HAP-1 (cell line): ENCODE data around the gene DNAJC22.
A peak's percentile ranks its signal among the peaks of the same experiment; 100 is the strongest.
"Not testable (repeated sequence)": the region's sequence is repeated elsewhere in the genome, so short reads cannot be mapped to it uniquely, and the experiment has no call there.

ENCODE experiments used
- DNase-seq, 2 experiments: peaks; one replicate each; pipeline ENCODE4 v3.0.0-alpha.2; 2016 to 2020; ENCODE audit warnings: low spot score in 2 of 2
- H3K27me3 ChIP-seq: fragments of 250-450 bp; sonication (Bioruptor Pico); 2 replicates; pipeline ENCODE4 v1.5.1; 2020; ENCODE audit warnings: low read depth, mild to moderate bottlenecking, moderate library complexity
- H3K36me3 ChIP-seq: fragments of 250-450 bp; sonication (Bioruptor Pico); replicated peaks from 2 replicates; pipeline ENCODE4 v1.5.1; 2020; ENCODE audit warnings: mild to moderate bottlenecking
- H3K4me1 ChIP-seq: fragments of 250-450 bp; sonication (Bioruptor Pico); 2 replicates; pipeline ENCODE4 v1.5.1; 2020; ENCODE audit warnings: mild to moderate bottlenecking
- H3K4me3 ChIP-seq: fragments of 250-450 bp; sonication (Bioruptor Pico); 2 replicates; pipeline ENCODE4 v1.5.1; 2020; ENCODE audit warnings: mild to moderate bottlenecking, moderate library complexity
- H3K9me3 ChIP-seq: fragments of 250-450 bp; sonication (Bioruptor Pico); 2 replicates; pipeline ENCODE4 v1.5.1; 2020; ENCODE audit warnings: mild to moderate bottlenecking, moderate library complexity
- in situ Hi-C: fragments of 300-500 bp; cut with MboI; formaldehyde crosslinking; loops from 3 replicates; pipeline ENCODE4 v1.14.3; 2020; ENCODE audit warnings: low sequenced_read_pairs, inconsistent platforms, mixed read lengths

The DNAJC22 gene

DNA sequence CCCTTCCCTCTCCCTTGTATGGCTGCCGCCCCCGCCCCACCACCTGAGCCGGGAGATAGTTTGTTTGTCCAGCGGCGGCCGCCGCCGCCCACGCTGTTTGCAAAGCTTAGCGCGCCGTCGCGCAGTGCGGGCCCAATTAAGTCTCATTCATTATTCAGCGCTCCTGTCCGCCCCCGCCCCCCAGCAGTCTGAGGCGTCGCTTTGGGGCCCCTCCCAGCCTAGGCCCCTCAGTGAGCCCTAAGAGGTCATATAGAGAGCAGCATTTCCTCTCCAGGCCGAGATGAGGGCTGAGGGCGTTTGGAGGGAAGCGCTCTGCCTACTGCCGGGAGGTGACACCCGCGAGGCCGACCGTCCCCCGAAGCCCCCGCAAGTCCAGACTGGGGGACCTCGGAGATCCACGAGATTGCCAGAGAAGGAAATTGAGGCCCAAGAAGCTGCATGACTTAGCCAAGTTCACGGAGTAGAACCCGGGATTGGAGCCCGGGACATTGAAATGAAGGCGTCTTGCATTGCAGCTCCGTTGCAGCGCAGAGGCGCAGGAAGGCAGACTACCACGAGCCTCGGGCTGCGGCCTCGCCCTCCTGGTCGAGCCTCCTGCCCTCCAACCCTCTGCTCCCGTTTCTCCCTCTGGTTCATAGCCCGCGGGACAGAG, at the start of gene DNAJC22:
Gene DNAJC22 (plus strand): TSS at position 230 of the 652 bp plus-strand sequence. CDS start 1,985 bp downstream, outside the sequence.
- no peaks in the 10 kb centered on the region for H3K9me3 ChIP-seq
- in situ Hi-C loops, result no loop called here
- H3K4me3 ChIP-seq, result peak within 1 kb of the TSS; percentile 16
- H3K36me3 ChIP-seq, result no peaks in the 10 kb centered on the region
- H3K27me3 ChIP-seq, result no peaks in the 10 kb centered on the region
- H3K4me1 ChIP-seq, result peaks cover 20% of the 10 kb centered on the region
- DNase-seq, result peak in 1 of 2 experiments; percentile 37

DNA sequence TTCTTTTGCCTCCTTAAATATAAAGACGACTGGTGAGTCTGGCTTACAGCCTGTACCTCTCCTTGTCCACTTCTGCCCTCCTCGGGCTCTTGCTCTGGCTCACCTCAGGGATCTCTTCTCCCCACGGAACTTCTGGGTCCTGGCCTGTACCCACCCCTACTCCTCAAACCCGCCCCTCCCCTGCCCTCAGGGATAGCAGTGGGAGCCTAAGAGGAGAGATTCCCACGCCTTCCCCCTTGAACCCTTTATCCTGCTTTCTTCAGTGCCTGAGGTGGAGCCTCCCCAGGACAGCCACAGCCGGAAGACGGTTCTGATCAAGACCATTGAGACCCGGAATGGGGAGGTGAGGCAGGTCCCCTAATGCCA, 49.0 kb upstream of the DNAJC22 start:
- no peaks in the 10 kb centered on the region; the same call in 1 of the 2 replicates for H3K9me3 ChIP-seq
- no peaks in the 10 kb centered on the region for H3K36me3 ChIP-seq
- H3K27me3 ChIP-seq, result no peaks in the 10 kb centered on the region
- DNase-seq, result no peak
- in situ Hi-C loops, result no loop called here
- peak overlapping the region; percentile 40 for H3K4me3 ChIP-seq
- peaks cover 17% of the 10 kb centered on the region for H3K4me1 ChIP-seq

DNA sequence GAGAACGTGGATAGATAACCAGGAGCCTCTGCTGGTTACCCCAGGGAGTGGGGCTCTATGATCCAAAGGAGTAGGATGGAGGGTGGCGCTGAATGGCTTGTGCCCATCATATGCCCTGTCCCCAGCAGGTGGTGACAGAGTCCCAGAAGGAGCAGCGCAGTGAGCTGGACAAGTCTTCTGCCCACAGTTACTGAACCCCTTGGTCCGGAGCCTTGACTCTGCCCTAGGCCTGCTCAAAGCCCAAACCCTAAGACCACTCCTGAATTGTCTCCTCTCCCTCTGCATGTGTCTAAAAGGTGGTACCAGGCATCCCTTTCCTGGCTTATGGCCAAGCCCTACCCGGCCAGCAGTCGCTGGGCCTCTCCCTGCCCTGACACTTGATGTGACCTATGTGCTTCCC, 48.5 kb upstream of the DNAJC22 start:
- peak in 1 of 2 experiments; percentile 11 for DNase-seq
- Histone ChIP-seq H3K27me3 (no peaks in the 10 kb centered on the region), H3K4me3 (no peak overlapping the region)

DNA sequence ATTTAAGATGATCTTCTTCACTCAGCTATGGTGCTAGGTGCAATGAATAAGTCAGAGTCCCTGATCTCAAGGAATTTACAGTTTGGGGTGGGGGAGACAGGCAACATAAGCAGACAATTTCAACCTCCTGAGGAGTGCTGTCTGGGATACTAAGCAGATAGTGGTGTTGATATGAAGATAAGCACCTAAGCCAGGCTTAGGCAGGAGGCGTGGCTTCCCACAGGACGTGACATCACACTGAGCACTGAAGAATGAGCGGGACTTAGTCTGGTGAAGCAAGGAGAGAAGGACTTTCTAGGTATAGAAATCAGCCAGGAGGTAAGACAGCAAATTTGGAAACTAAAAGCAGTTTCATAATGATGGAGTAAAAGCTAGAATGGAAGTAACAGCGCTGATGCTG, 44.9 kb upstream of the DNAJC22 start:
- no peaks in the 10 kb centered on the region for H3K9me3 ChIP-seq
- no peaks in the 10 kb centered on the region for H3K36me3 ChIP-seq
- H3K4me3 ChIP-seq, result no peak overlapping the region
- no peak for DNase-seq
- in situ Hi-C loops, result no loop called here
- H3K27me3 ChIP-seq, result no peaks in the 10 kb centered on the region
- H3K4me1 ChIP-seq, result peaks cover 9% of the 10 kb centered on the region

More for the DNA sequence above, 48.5 kb upstream of the DNAJC22 start:
- in situ Hi-C loops, result no loop called here
- Histone ChIP-seq H3K36me3 (no peaks in the 10 kb centered on the region), H3K9me3 (no peaks in the 10 kb centered on the region; the same call in 1 of the 2 replicates), H3K4me1 (peaks cover 17% of the 10 kb centered on the region)

DNA sequence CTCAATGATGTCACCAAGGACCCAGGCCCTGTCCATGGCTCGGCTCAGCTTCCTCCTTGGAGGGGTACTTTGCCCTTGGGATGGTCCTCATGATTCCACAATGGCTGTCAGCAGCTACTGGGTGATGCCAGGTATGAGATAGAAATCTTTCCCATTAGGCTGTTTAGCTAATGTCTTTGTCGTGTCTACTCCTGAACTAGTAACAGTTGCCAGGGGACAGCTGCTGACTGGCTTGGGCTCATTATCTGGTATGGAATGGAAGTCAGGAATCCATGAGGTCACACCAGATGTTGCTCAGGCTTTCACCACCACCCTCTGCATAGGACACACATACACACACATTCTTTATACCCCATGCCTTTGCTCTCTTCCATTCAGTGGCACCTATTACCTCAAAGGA, 42.5 kb upstream of the DNAJC22 start:
- no peaks in the 10 kb centered on the region for H3K9me3 ChIP-seq
- H3K4me3 ChIP-seq, result no peak overlapping the region
- in situ Hi-C loops, result no loop called here
- no peaks in the 10 kb centered on the region for H3K4me1 ChIP-seq
- no peaks in the 10 kb centered on the region for H3K36me3 ChIP-seq
- DNase-seq, result no peak
- H3K27me3 ChIP-seq, result no peaks in the 10 kb centered on the region

DNA sequence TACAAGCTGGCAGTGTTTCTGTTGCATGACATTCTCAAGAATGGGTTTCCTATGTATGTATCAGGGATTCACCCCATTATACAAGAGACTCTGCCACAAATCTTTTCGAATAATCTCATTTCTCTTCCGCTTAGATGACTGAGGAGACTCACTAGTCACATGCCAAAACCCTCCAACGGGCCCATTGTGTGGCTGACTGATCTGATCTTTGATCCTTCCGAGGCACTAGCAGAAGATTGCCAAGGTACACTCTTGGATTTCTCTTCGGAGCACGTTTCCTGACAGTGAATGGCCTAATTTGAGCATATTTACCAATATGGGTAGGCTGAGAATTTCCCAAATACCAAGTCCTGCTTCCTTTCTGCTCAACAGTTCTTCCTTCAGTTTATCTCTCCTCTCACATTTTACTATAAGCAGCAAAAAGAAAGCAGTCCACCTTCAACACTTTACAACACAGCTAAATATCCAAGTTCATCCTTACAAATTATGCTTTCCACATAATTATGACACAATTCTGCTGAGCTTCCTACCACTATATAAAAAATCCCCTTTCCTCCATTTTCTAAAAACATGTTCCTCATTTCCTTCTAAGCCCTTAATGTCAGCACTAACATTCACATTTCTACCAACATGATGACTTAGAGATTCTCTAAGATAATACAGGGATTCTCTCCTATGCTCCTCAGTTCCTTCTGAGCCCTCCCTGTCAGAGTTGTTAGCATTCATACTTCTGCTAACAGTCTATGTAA, 40.8 kb upstream of the DNAJC22 start:
- Histone ChIP-seq H3K4me1 (no peaks in the 10 kb centered on the region), H3K36me3 (no peaks in the 10 kb centered on the region), H3K9me3 (no peaks in the 10 kb centered on the region), H3K4me3 (no peak overlapping the region), H3K27me3 (no peaks in the 10 kb centered on the region)
- DNase-seq, result no peak
- in situ Hi-C loops, result no loop called here

DNA sequence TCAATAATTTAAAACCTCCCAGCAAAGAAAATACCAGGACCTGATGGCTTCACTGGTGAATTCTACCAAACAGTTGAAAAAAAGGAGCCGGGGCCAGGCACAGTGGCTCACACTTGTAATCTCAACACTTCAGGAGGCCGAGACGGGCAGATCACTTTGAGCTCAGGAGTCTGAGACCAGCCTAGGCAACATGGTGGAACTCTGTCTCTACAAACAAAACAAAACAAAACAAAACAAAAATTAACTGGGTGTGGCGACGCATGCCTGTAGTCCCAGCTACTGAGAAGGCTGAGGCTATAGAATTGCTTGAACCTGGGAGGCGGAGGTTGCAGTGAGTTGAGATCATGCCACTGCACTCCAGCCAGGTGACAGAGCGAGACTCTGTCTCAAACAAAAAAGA, 37.3 kb upstream of the DNAJC22 start:
- no peaks in the 10 kb centered on the region for H3K27me3 ChIP-seq
- H3K36me3 ChIP-seq, result no peaks in the 10 kb centered on the region
- no peaks in the 10 kb centered on the region for H3K4me1 ChIP-seq
- H3K4me3 ChIP-seq, result no peak overlapping the region
- H3K9me3 ChIP-seq, result no peaks in the 10 kb centered on the region
- in situ Hi-C loops, result no loop called here
- no peak for DNase-seq

DNA sequence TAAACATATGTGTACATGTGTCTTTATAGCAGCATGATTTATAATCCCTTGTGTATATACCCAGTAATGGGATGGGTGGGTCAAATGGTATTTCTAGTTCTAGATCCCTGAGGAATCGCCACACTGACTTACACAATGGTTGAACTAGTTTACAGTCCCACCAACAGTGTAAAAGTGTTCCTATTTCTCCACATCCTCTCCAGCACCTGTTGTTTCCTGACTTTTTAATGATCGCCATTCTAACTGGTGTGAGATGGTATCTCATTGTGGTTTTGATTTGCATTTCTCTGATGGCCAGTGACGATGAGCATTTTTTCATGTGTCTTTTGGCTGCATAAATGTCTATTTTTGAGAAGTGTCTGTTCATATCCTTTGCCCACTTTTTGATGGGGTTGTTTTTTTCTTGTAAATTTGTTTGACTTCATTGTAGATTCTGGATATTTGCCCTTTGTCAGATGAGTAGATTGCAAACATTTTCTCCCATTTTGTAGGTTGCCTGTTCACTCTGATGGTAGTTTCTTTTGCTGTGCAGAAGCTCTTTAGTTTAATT, 36.2 kb upstream of the DNAJC22 start:
- H3K9me3 ChIP-seq, H3K36me3 ChIP-seq, DNase-seq, H3K27me3 ChIP-seq, H3K4me3 ChIP-seq, H3K4me1 ChIP-seq, in situ Hi-C loops: not testable (repeated sequence)

DNA sequence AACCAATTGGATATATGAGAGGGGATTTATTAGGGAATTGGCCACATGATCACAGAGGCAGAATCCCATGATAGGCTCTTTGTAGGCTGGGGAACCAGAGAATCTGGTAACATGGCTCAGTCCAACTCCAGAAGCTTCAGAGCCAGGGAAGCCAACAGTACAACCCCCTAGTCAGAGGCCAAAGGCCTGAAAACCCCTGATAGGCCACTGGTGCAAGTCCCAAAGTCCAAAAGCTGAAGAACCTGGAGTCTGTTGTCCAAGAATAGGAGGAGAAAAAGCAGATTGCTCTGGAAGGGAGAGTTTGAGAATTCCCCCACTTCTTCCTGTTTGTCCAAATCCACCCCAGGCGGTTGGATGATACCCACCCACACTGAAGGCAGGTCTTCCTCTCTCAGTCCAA, 31.9 kb upstream of the DNAJC22 start:
- H3K27me3 ChIP-seq, result no peaks in the 10 kb centered on the region
- in situ Hi-C loops, result no loop called here
- DNase-seq, result no peak
- no peaks in the 10 kb centered on the region for H3K4me1 ChIP-seq
- H3K4me3 ChIP-seq, result no peak overlapping the region
- no peaks in the 10 kb centered on the region for H3K9me3 ChIP-seq
- no peaks in the 10 kb centered on the region for H3K36me3 ChIP-seq

DNA sequence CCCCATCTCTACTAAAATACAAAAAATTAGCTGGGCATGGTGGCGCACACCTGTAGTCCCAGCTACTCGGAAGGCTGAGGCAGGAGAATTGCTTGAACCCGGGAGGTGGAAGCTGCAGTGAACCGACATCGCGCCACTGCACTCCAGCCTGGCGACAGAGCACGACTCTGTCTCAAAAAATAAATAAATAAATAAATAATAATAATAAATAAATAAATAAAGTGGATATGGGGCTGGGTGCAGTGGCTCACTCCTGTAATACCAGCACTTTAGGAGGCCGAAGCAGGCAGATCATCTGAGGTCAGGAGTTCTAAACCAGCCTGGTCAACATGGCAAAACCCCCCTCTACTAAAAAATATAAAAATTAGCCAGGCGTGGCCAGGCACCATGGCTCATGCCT, 29.6 kb upstream of the DNAJC22 start:
- in situ Hi-C loops, H3K4me3 ChIP-seq, H3K36me3 ChIP-seq, H3K9me3 ChIP-seq, DNase-seq, H3K4me1 ChIP-seq, H3K27me3 ChIP-seq: not testable (repeated sequence)

DNA sequence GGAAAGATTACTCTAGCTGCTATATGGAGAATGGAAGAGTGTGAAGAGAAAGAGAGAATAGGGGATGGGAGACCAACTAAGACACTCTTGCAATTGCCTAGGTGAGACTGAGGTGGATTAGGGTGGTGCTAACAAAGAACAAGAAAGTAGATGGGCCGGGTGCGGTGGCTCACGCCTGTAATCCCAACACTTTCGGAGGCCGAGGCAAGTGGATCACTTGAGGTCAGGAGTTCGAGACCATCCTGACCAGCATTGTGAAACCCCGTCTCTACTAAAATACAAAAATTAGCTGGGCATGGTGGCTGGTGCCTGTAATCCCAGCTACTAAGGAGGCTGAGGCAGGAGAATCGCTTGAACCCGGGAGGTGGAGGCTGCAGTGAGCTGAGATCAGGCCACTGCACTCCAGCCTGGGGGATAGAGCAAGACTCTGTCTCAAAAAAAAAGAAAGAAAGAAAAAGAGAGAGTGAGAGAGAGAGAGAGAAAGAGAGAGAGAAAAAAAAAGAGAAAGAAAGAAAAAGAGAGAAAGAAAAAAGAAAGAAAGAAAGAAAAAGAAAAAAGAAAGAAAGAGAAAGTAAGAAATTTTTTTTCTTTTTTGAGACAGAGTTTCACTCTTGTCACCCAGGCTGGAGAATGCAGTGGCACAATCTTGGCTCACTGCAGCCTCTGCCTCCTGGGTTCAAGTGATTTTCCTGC, 26.1 kb upstream of the DNAJC22 start:
- H3K36me3 ChIP-seq, in situ Hi-C loops, H3K9me3 ChIP-seq, H3K27me3 ChIP-seq, H3K4me3 ChIP-seq, H3K4me1 ChIP-seq, DNase-seq: not testable (repeated sequence)

DNA sequence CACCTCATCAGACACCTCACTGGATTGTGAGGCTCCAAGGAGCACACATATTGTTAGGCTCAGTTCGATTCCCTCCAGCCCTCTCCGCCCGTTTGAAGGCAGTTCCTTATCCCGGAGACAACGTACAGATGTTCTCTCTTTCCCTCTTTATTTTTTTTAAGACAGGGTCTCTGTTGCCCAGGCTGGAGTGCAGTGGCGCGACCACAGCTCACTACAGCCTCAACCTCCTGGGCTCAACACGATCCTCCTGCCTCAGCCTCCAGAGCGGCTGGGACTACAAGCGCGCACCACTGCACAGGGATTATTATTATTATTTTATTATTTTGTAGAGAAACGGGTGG, 24.4 kb upstream of the DNAJC22 start:
- no peaks in the 10 kb centered on the region for H3K27me3 ChIP-seq
- peaks cover 27% of the 10 kb centered on the region for H3K36me3 ChIP-seq
- no peak for DNase-seq
- in situ Hi-C loops, result no loop called here
- H3K4me1 ChIP-seq, result peaks cover 6% of the 10 kb centered on the region
- no peaks in the 10 kb centered on the region for H3K9me3 ChIP-seq
- H3K4me3 ChIP-seq, result peak overlapping the region; percentile 76

DNA sequence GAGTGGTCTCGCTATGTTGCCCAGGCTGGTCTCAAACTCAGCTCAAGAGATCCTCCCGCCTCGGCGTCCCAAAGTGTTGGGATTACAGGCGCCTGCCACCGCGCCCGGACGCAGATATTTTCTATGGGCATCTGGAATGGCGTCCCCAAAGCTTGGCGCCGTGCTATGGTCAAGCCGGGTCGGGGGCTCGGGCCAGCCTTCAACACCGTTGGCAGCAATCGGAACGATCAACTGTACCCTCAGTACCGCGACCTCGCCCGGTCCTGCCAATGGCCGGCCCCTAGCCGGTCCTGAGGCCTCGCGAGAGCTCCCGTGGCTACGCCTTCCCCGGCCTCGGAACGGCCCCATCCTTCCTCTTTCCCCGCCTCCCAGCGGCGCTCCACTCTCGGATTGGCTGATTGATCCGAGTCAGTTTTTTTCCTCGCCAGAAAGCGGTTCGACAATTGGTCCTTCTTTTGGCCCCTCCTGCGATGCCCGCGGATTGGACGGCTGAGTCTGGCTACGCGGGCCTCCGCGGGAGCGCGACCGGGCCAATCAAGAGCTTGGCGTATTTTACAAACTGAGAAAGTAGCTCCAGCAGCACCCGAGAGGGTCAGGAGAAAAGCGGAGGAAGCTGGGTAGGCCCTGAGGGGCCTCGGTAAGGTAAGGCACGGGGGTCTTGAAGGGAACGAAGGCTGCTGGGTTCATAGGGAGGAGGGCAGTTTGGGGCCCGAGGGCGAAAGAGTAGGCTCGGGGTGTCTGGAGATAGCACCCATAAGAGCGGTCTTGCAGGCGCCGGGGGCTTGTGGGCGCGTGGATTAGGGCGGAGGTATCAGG, 23.8 kb upstream of the DNAJC22 start, which contains the start of gene TROAP:
Gene TROAP (plus strand): TSS at position 548 of the 816 bp plus-strand sequence. CDS start 354 bp downstream, outside the sequence.
- H3K4me1 ChIP-seq, result peaks cover 6% of the 10 kb centered on the region
- in situ Hi-C loops, result no loop called here
- peak within 1 kb of the TSS; percentile 76 for H3K4me3 ChIP-seq
- H3K36me3 ChIP-seq, result peaks cover 32% of the 10 kb centered on the region
- no peaks in the 10 kb centered on the region for H3K27me3 ChIP-seq
- no peaks in the 10 kb centered on the region for H3K9me3 ChIP-seq
- peak; percentile 98 to 99 for DNase-seq
